ENCODE measurements around the gene CENPE. TPM values are rescaled to one million over a fixed set of nuclear protein-coding genes. Genes with fewer than 3 reads are reported as not detected.

CENPE gene
- total and polyA plus RNA-seq, 2 donors (not counting 3 experiments of a cell fraction or from before 2014, with no cell fraction given) = 1.7 to 50.8 TPM

DNA sequence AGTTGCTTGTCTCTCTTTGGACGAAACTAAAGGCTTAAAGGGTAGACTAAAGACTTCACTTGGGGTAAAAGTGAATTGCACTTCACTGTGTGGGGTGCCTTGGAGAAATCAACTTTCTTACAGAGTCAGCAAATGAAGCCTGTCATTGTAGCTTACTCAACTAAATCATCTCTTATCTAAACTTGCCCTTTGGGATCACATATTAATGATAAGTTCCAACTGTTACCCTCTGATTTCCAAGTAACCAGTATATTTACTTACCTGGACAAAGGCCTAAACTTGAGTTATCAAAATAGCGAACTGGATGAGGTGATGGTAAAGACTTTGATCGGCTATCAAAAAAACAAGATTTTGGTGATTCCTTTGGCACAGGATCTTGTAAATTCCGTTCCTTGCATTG lies 89.6 kb downstream of the CENPE start:
- ChIA-PET CTCF (no interaction called here), POLR2A (no interaction called here)
- no peak overlapping the region for H3K27ac ChIP-seq (ENCODE audit: insufficient read depth, low read depth, low read length)
- intact Hi-C loops (cut with micrococcal nuclease) = no loop called here
- TF ChIP-seq POLR2A (IDR thresholded peaks at IDR 0.05; ENCODE audit: low read depth, low read length) (no peak), POLR2AphosphoS5 (IDR thresholded peaks at IDR 0.05; ENCODE audit: insufficient read depth, low read depth, low read length) (no peak)
- TF ChIP-seq, protein P1, sequence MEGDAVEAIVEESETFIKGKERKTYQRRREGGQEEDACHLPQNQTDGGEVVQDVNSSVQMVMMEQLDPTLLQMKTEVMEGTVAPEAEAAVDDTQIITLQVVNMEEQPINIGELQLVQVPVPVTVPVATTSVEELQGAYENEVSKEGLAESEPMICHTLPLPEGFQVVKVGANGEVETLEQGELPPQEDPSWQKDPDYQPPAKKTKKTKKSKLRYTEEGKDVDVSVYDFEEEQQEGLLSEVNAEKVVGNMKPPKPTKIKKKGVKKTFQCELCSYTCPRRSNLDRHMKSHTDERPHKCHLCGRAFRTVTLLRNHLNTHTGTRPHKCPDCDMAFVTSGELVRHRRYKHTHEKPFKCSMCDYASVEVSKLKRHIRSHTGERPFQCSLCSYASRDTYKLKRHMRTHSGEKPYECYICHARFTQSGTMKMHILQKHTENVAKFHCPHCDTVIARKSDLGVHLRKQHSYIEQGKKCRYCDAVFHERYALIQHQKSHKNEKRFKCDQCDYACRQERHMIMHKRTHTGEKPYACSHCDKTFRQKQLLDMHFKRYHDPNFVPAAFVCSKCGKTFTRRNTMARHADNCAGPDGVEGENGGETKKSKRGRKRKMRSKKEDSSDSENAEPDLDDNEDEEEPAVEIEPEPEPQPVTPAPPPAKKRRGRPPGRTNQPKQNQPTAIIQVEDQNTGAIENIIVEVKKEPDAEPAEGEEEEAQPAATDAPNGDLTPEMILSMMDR (IDR thresholded peaks at IDR 0.05; ENCODE audit: extremely low read depth in 1 of 2, insufficient read depth in 1 of 2, low read depth in 1 of 2, low read length in 2 of 2) = no peak
- H2AFZ ChIP-seq (ENCODE audit: low read depth, low read length) = no peak overlapping the region
- H4K20me1 ChIP-seq (replicated peaks; ENCODE audit: control insufficient read depth, extremely low read depth, insufficient read depth, low read length) = no peaks in the 10 kb centered on the region
- no peak for DNase-seq (ENCODE audit: low read depth, low spot score)
- H3K27me3 ChIP-seq (ENCODE audit: control insufficient read depth in 2 of 2, insufficient read depth in 2 of 2, low read length in 2 of 2) = no peaks in the 10 kb centered on the region
- no peak overlapping the region for H3K4me2 ChIP-seq (ENCODE audit: insufficient read depth, low read length)
- peaks cover 3 to 5% of the 10 kb centered on the region in 2 experiments for H3K36me3 ChIP-seq (ENCODE audit: control insufficient read depth in 2 of 2, extremely low read depth in 1 of 2, insufficient read depth in 2 of 2, low read length in 2 of 2)
- no peaks in the 10 kb centered on the region for H3K9me3 ChIP-seq (replicated peaks; ENCODE audit: control insufficient read depth, insufficient read depth, low read length)
- H3K4me3 ChIP-seq (replicated peaks in 1 of 3; ENCODE audit: insufficient read depth in 1 of 3, low read depth in 1 of 3, low read length in 3 of 3) = no peak overlapping the region
- no peaks in the 10 kb centered on the region for H3K4me1 ChIP-seq (ENCODE audit: control insufficient read depth, extremely low read depth, insufficient read depth, low read length)
- no TSS peak for BruUV-seq (replicated peaks)
- no peak overlapping the region for H3K9ac ChIP-seq (replicated peaks; ENCODE audit: extremely low read depth, insufficient read depth, low read length)
- no peaks in the 10 kb centered on the region for H3K9me1 ChIP-seq (replicated peaks; ENCODE audit: control insufficient read depth, extremely low read depth, insufficient read depth, low read length)
- dilution Hi-C loops (cut with MboI; ENCODE audit: extremely low pct_ligation_motif_present, low sequenced_read_pairs) = no loop called here
- FAIRE-seq = no peak
- H3K79me2 ChIP-seq (ENCODE audit: control insufficient read depth, insufficient read depth, low read length) = no peaks in the 10 kb centered on the region

DNA sequence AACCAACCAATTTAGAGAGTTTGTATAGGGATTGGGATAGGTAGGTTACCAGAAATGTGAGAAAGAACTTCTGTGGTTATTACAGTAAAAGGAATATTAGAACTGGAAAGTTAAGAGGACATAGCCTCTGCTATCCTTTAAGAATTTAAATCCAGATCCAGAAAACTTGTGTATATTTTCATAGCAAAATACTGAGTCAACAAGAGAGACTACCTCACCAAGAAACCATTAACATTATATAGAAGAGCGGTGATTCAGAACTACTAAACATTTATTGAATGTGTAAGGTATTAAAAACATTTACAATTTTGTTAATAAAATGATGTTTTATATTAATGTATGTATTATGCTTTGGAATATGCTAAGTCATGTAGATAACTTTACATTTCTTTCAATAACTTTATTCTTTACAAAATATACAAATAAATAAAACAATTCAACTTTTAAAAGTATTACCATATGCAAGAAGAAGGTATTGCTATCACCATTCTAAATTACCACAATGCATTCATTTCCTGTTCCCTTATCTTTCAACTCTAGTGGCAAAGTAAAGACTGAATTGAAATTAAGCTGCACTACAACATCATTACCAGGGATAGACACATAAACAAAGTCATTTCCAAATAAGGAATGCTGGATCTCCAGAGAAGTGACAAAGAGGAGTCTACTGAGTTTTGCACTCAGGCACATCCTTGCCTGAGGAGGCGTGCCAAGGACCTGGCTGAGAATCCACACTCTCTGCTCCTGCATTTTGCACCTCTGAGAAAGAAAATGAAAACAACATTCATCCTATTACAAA lies 92.4 kb downstream of the CENPE start:
- Histone ChIP-seq H3K9me1 (replicated peaks; ENCODE audit: control insufficient read depth, extremely low read depth, insufficient read depth, low read length) (no peaks in the 10 kb centered on the region), H2AFZ (ENCODE audit: low read depth, low read length) (no peak overlapping the region), H3K36me3 (ENCODE audit: control insufficient read depth in 2 of 2, extremely low read depth in 1 of 2, insufficient read depth in 2 of 2, low read length in 2 of 2) (peaks cover 3 to 5% of the 10 kb centered on the region in 2 experiments), H3K27me3 (ENCODE audit: control insufficient read depth in 2 of 2, insufficient read depth in 2 of 2, low read length in 2 of 2) (no peaks in the 10 kb centered on the region), H3K79me2 (ENCODE audit: control insufficient read depth, insufficient read depth, low read length) (no peaks in the 10 kb centered on the region), H3K9ac (replicated peaks; ENCODE audit: extremely low read depth, insufficient read depth, low read length) (no peak overlapping the region), H3K27ac (ENCODE audit: insufficient read depth, low read depth, low read length) (no peak overlapping the region), H3K4me1 (ENCODE audit: control insufficient read depth, extremely low read depth, insufficient read depth, low read length) (no peaks in the 10 kb centered on the region), H3K4me2 (ENCODE audit: insufficient read depth, low read length) (no peak overlapping the region), H3K4me3 (replicated peaks in 1 of 3; ENCODE audit: insufficient read depth in 1 of 3, low read depth in 1 of 3, low read length in 3 of 3) (no peak overlapping the region), H3K9me3 (replicated peaks; ENCODE audit: control insufficient read depth, insufficient read depth, low read length) (no peaks in the 10 kb centered on the region), H4K20me1 (replicated peaks; ENCODE audit: control insufficient read depth, extremely low read depth, insufficient read depth, low read length) (no peaks in the 10 kb centered on the region)
- DNase-seq (ENCODE audit: low read depth, low spot score) (no peak), FAIRE-seq (peak; percentile 31)
- intact Hi-C loops (cut with micrococcal nuclease) (no loop called here), dilution Hi-C loops (cut with MboI; ENCODE audit: extremely low pct_ligation_motif_present, low sequenced_read_pairs) (no loop called here)
- POLR2A ChIA-PET = no interaction called here
- CTCF ChIA-PET = no interaction called here
- BruUV-seq (replicated peaks) = no TSS peak
- no peak for TF ChIP-seq MYC (IDR thresholded peaks at IDR 0.05; ENCODE audit: low read depth, low read length)
- no peak for TF ChIP-seq GATA2 (IDR thresholded peaks at IDR 0.05; ENCODE audit: insufficient read depth, insufficient read length, low read depth, low read length)
- TF ChIP-seq EZH2 (IDR thresholded peaks at IDR 0.05; ENCODE audit: borderline replicate concordance, low read depth, low read length, severe bottlenecking) = no peak

Data from endothelial cell of umbilical vein (primary cell).